ENCODE data around the gene ANKRD12.

DNA sequence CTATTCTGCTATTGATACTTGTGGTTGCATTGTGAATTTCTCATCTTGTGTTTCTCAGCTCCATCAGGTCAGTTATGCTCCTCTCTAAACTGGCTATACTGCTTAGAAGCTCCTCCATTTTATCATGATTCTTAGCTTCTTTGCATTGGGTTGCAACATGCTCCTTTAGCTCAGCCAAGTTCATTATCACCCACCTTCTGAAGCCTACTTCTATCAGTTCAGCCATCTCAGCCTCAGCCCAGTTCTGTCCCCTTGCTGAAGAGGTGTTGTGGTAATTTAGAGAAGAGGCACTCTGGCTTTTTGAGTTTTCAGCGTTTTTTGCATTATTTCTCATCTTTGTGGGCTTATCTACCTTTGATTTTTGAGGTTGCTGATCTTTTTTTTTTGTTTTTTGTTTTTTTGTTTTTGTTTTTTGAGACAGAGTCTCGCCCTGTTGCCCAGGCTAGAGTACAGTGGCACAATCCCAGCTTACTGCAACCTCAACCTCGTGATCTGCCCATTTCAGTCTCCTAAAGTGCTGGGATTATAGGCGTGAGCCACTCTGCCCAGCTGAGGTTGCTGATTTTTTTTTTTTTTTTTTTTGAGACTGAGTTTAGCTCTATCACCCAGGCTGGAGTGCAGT, 36.0 kb downstream of the ANKRD12 start:
- TF ChIP-seq, protein P1, sequence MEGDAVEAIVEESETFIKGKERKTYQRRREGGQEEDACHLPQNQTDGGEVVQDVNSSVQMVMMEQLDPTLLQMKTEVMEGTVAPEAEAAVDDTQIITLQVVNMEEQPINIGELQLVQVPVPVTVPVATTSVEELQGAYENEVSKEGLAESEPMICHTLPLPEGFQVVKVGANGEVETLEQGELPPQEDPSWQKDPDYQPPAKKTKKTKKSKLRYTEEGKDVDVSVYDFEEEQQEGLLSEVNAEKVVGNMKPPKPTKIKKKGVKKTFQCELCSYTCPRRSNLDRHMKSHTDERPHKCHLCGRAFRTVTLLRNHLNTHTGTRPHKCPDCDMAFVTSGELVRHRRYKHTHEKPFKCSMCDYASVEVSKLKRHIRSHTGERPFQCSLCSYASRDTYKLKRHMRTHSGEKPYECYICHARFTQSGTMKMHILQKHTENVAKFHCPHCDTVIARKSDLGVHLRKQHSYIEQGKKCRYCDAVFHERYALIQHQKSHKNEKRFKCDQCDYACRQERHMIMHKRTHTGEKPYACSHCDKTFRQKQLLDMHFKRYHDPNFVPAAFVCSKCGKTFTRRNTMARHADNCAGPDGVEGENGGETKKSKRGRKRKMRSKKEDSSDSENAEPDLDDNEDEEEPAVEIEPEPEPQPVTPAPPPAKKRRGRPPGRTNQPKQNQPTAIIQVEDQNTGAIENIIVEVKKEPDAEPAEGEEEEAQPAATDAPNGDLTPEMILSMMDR (IDR thresholded peaks at IDR 0.05) = no peak
- TF ChIP-seq POLR2A (IDR thresholded peaks at IDR 0.05) = no peak

Data from Peyer's patch (tissue), 4 donors.